ENCODE data around the gene MEIS2.

The MEIS2 gene

GRCh38 chr15:37037850-37038715 is 62.3 kb downstream of the MEIS2 start (continued):
- TF ChIP-seq ZNF530 (tag by site-specific recombination; IDR thresholded peaks at IDR 0.05; ENCODE audit: low read depth) = no peak
- peak; percentile 33; the same call in 1 of the 2 replicates for TF ChIP-seq ZNF600 (tag by site-specific recombination; IDR thresholded peaks at IDR 0.05)
- TF ChIP-seq ZSCAN30 (tag by site-specific recombination; IDR thresholded peaks at IDR 0.05) = peak; percentile 58; the same call in 1 of the 2 replicates
- no peak for TF ChIP-seq ELK4 (IDR thresholded peaks at IDR 0.05; ENCODE audit: borderline replicate concordance, low read depth, low read length)
- no peak for TF ChIP-seq ZNF132 (tag by site-specific recombination; IDR thresholded peaks at IDR 0.05; ENCODE audit: borderline replicate concordance)
- TF ChIP-seq ZNF707 (tag by site-specific recombination; IDR thresholded peaks at IDR 0.05) = no peak
- 0 out of 2 replicates have a peak, but pooled peaks have one; percentile 50 for TF ChIP-seq PRDM4 (tag by site-specific recombination; IDR thresholded peaks at IDR 0.05)
- TF ChIP-seq ZNF324 (tag by site-specific recombination; IDR thresholded peaks at IDR 0.05) = no peak
- TF ChIP-seq ZNF623 (tag by site-specific recombination; IDR thresholded peaks at IDR 0.05) = no peak
- TF ChIP-seq ZNF114 (tag by site-specific recombination; IDR thresholded peaks at IDR 0.05) = no peak
- TF ChIP-seq ZNF416 (tag by site-specific recombination; IDR thresholded peaks at IDR 0.05) = no peak
- no peak for TF ChIP-seq ZFHX2 (tag by site-specific recombination; conservative IDR thresholded peaks at IDR 0.05)
- no peak for TF ChIP-seq PRDM1 (tag by site-specific recombination; IDR thresholded peaks at IDR 0.05)
- TF ChIP-seq ZNF24 (tag by site-specific recombination; IDR thresholded peaks at IDR 0.05) = no peak
- 0 out of 2 replicates have a peak, but pooled peaks have one; percentile 31 for TF ChIP-seq ZEB2 (tag by site-specific recombination; IDR thresholded peaks at IDR 0.05)
- TF ChIP-seq ZNF544 (tag by site-specific recombination; IDR thresholded peaks at IDR 0.05) = no peak
- no peak for TF ChIP-seq ZNF248 (tag by site-specific recombination; IDR thresholded peaks at IDR 0.05)
- no peak for TF ChIP-seq HIC1 (tag by site-specific recombination; IDR thresholded peaks at IDR 0.05)
- no peak for TF ChIP-seq ZNF48 (tag by site-specific recombination; IDR thresholded peaks at IDR 0.05)
- TF ChIP-seq PRDM6 (tag by site-specific recombination; IDR thresholded peaks at IDR 0.05) = peak; percentile 83
- TF ChIP-seq ZXDB (tag by site-specific recombination; IDR thresholded peaks at IDR 0.05) = no peak
- no peak for TF ChIP-seq ZSCAN16 (tag by site-specific recombination; IDR thresholded peaks at IDR 0.05)
- TF ChIP-seq ZNF404 (tag by site-specific recombination; IDR thresholded peaks at IDR 0.05) = no peak
- TF ChIP-seq ZNF274 (IDR thresholded peaks at IDR 0.05; ENCODE audit: low read length) = no peak
- TF ChIP-seq ZNF274 (tag by site-specific recombination; IDR thresholded peaks at IDR 0.05; ENCODE audit: borderline replicate concordance) = no peak
- TF ChIP-seq ZNF311 (tag by site-specific recombination; IDR thresholded peaks at IDR 0.05; ENCODE audit: borderline replicate concordance) = no peak
- TF ChIP-seq ZNF76 (tag by site-specific recombination; IDR thresholded peaks at IDR 0.05; ENCODE audit: borderline replicate concordance, low read depth) = no peak
- TF ChIP-seq ZNF10 (tag by site-specific recombination; IDR thresholded peaks at IDR 0.05) = no peak
- no peak for TF ChIP-seq ZNF18 (tag by site-specific recombination; IDR thresholded peaks at IDR 0.05)
- TF ChIP-seq ZBTB17 (tag by site-specific recombination; IDR thresholded peaks at IDR 0.05) = peak; percentile 35; the same call in 1 of the 2 replicates
- no peak for TF ChIP-seq ZNF155 (tag by site-specific recombination; IDR thresholded peaks at IDR 0.05)
- TF ChIP-seq ZNF701 (tag by site-specific recombination; IDR thresholded peaks at IDR 0.05) = no peak

Measured in HEK293 (cell line).